ENCODE data around the gene CDHR3.
A peak's percentile ranks its signal among the peaks of the same experiment; 100 is the strongest.

The CDHR3 gene, protein sequence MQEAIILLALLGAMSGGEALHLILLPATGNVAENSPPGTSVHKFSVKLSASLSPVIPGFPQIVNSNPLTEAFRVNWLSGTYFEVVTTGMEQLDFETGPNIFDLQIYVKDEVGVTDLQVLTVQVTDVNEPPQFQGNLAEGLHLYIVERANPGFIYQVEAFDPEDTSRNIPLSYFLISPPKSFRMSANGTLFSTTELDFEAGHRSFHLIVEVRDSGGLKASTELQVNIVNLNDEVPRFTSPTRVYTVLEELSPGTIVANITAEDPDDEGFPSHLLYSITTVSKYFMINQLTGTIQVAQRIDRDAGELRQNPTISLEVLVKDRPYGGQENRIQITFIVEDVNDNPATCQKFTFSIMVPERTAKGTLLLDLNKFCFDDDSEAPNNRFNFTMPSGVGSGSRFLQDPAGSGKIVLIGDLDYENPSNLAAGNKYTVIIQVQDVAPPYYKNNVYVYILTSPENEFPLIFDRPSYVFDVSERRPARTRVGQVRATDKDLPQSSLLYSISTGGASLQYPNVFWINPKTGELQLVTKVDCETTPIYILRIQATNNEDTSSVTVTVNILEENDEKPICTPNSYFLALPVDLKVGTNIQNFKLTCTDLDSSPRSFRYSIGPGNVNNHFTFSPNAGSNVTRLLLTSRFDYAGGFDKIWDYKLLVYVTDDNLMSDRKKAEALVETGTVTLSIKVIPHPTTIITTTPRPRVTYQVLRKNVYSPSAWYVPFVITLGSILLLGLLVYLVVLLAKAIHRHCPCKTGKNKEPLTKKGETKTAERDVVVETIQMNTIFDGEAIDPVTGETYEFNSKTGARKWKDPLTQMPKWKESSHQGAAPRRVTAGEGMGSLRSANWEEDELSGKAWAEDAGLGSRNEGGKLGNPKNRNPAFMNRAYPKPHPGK

DNA sequence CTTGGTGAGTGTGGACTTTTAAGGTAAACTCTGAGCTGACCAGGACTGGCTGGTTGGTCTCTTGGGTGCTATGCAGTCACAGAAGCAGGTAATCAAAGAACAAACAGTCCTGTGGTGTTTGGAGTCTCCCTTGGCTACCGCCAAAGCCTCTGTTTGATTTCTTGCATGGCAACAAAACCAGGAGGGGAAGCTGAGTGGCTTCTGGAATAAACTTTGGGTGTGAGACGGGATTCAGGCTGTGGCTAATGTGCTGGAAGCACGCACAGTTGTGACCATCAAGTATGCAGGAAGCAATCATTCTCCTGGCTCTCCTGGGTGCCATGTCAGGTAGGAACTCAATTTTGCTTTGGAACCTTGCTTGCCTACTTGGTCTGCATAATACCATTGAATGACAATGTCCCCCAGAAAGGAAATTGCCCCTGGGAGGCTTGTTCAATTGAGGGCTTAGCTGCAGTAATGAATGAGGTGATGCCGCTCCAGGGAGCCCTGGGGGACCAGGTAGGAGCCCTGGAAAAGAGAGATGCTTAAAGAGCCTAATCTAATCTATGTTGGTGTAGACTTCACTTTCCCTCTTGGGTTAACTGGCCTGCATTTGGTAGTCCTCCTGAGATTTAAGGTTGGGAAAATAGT lies at the start of gene CDHR3:
CDHR3 (plus strand) TSS at position 227 of the 630 bp plus-strand sequence; CDS start at position 282, 55 bp downstream.
- H3K4me3 Mint-ChIP-seq, result no peak within 1 kb of the TSS
- H3K36me3 Mint-ChIP-seq, result no peaks in the 10 kb centered on the region
- H3K27me3 Mint-ChIP-seq, result no peaks in the 10 kb centered on the region
- H3K27ac Mint-ChIP-seq, result no peak within 1 kb of the TSS
- DNase-seq, result no peak
- H3K4me1 Mint-ChIP-seq, result no peaks in the 10 kb centered on the region
- no peak for ATAC-seq (replicated peaks)
- no peaks in the 10 kb centered on the region for H3K9me3 Mint-ChIP-seq

DNA sequence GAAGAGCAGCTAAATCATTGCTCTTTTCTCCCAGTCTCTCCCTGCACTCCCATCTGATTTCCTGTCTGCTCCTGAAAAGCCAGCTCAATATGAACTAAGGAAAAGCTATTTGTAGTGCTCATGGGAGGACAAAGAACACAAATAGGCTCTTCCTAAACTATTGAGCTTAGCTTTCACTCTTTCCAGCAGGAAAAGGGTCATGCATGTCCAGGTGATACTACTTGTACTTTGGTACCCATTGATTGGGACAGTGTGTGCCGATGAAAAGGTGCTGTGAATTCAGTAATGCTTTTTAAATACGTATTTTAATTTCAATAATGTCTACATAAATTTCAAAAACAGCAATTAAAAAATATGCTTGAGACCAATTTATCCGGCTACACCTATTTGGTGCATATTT lies 49.1 kb upstream of the CDHR3 start:
- no peak overlapping the region for H3K27ac Mint-ChIP-seq
- no peaks in the 10 kb centered on the region for H3K4me1 Mint-ChIP-seq
- H3K27me3 Mint-ChIP-seq, result peaks cover 4 to 15% of the 10 kb centered on the region in 2 donors
- ATAC-seq (replicated peaks), result no peak
- H3K36me3 Mint-ChIP-seq, result peaks cover 0 to 9% of the 10 kb centered on the region in 2 donors
- DNase-seq, result no peak
- H3K9me3 Mint-ChIP-seq, result peaks cover 0 to 8% of the 10 kb centered on the region in 2 donors
- no peak overlapping the region for H3K4me3 Mint-ChIP-seq

GRCh38 chr7:105916603-105917002 lies 46.5 kb upstream of the CDHR3 start:
- Mint-ChIP-seq H3K4me1 (no peaks in the 10 kb centered on the region), H3K4me3 (no peak overlapping the region), H3K36me3 (no peaks in the 10 kb centered on the region), H3K9me3 (no peaks in the 10 kb centered on the region), H3K27me3 (peaks cover 11 to 23% of the 10 kb centered on the region in 2 donors), H3K27ac (no peak overlapping the region)
- ATAC-seq (replicated peaks) (no peak), DNase-seq (no peak)

DNA sequence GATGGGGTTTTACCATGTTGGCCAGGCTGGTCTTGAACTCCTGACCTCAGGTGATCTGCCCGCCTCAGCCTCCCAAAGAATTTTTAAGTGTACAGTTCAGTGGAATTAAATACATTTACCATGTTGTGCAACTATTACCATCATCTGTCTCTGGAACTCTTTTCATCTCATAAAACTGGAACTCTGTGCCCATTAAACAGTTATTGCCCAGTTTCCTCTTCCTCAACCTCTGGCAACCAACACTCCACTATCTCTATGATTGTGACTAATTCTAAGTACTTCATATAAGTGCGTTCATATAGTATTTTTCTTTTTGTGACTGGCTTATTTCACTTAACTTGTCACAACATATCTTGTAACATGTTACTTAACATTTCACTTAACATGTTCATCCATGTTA lies 45.4 kb upstream of the CDHR3 start:
- peaks cover 11 to 23% of the 10 kb centered on the region in 2 donors for H3K27me3 Mint-ChIP-seq
- H3K4me3 Mint-ChIP-seq, result no peak overlapping the region
- no peak for DNase-seq
- H3K36me3 Mint-ChIP-seq, result no peaks in the 10 kb centered on the region
- no peak for ATAC-seq (replicated peaks)
- no peak overlapping the region for H3K27ac Mint-ChIP-seq
- H3K4me1 Mint-ChIP-seq, result no peaks in the 10 kb centered on the region
- H3K9me3 Mint-ChIP-seq, result no peaks in the 10 kb centered on the region

- Mint-ChIP-seq H3K4me3 (no peak overlapping the region), H3K36me3 (peaks cover 4% of the 10 kb centered on the region in 2 donors), H3K27ac (no peak overlapping the region), H3K4me1 (peaks cover 5 to 8% of the 10 kb centered on the region in 2 donors), H3K27me3 (peaks cover 11 to 13% of the 10 kb centered on the region in 2 donors), H3K9me3 (peaks cover 5 to 8% of the 10 kb centered on the region in 2 donors)
- DNase-seq (no peak), ATAC-seq (replicated peaks) (no peak)
Measured at GRCh38 chr7:105920766-105921165, 42.3 kb upstream of the CDHR3 start.

DNA sequence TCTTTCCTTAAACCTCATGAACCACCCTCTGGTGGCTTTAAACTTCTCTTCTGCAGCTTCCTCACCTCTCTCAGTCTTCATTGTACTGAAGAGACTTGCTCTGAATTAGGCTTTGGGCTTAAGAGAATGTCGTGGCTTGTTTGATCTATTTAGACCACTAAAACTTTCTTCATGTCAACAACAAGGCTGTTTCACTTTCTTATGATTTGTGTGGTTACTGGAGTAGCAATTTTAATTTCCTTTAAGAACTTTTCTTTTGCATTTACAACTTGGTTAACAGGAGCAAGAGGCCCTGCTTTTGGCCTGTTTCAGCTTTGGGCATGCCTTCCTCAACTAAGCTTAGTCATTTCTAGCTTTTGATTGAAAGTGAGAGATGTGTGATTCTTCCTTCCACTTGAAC lies 38.1 kb upstream of the CDHR3 start:
- ATAC-seq (replicated peaks) (peak; percentile 79 to 89), DNase-seq (no peak)
- Mint-ChIP-seq H3K27me3 (peaks cover 4 to 11% of the 10 kb centered on the region in 2 donors), H3K9me3 (peaks cover 5 to 8% of the 10 kb centered on the region in 2 donors), H3K36me3 (peaks cover 4% of the 10 kb centered on the region in 2 donors), H3K4me1 (peaks cover 5 to 8% of the 10 kb centered on the region in 2 donors), H3K27ac (no peak overlapping the region), H3K4me3 (no peak overlapping the region)

GRCh38 chr7:105926131-105926530 lies 36.9 kb upstream of the CDHR3 start:
- Mint-ChIP-seq H3K27ac (no peak overlapping the region), H3K27me3 (peaks cover 6 to 10% of the 10 kb centered on the region in 2 donors), H3K36me3 (peaks cover 4% of the 10 kb centered on the region in 2 donors), H3K4me3 (no peak overlapping the region), H3K9me3 (peaks cover 5 to 8% of the 10 kb centered on the region in 2 donors), H3K4me1 (peaks cover 5 to 8% of the 10 kb centered on the region in 2 donors)
- DNase-seq (no peak), ATAC-seq (replicated peaks) (no peak)

DNA sequence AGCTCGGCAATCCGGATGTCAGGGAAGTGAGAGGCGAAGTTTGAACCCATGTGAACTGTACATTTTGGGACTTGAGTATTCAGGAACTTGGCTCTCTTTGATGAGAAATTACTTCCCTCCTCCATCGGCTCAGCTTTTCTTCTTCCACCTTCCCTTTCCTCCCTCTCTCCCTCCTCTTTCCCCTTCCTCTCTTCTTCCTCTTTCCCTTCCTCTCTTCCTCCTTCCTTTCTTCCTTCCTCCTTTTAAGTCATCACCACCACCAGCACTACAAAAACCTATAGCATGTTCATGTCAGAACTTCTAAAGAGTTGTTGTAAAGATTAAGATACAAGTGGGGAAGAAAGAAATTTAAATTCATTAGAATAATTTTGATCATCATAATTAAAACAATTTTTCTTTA lies 31.9 kb upstream of the CDHR3 start:
- Mint-ChIP-seq H3K4me1 (peaks cover 0 to 2% of the 10 kb centered on the region in 2 donors), H3K36me3 (no peaks in the 10 kb centered on the region), H3K9me3 (no peaks in the 10 kb centered on the region), H3K27ac (no peak overlapping the region), H3K4me3 (no peak overlapping the region), H3K27me3 (peaks cover 10 to 14% of the 10 kb centered on the region in 2 donors)
- no peak for DNase-seq
- no peak for ATAC-seq (replicated peaks)

GRCh38 chr7:105932835-105933477 lies 30.1 kb upstream of the CDHR3 start:
- Mint-ChIP-seq H3K4me3 (no peak overlapping the region), H3K4me1 (peaks cover 0 to 2% of the 10 kb centered on the region in 2 donors), H3K27ac (no peak overlapping the region), H3K36me3 (no peaks in the 10 kb centered on the region), H3K27me3 (peaks cover 10 to 14% of the 10 kb centered on the region in 2 donors), H3K9me3 (no peaks in the 10 kb centered on the region)
- ATAC-seq (replicated peaks) (no peak), DNase-seq (no peak)

DNA sequence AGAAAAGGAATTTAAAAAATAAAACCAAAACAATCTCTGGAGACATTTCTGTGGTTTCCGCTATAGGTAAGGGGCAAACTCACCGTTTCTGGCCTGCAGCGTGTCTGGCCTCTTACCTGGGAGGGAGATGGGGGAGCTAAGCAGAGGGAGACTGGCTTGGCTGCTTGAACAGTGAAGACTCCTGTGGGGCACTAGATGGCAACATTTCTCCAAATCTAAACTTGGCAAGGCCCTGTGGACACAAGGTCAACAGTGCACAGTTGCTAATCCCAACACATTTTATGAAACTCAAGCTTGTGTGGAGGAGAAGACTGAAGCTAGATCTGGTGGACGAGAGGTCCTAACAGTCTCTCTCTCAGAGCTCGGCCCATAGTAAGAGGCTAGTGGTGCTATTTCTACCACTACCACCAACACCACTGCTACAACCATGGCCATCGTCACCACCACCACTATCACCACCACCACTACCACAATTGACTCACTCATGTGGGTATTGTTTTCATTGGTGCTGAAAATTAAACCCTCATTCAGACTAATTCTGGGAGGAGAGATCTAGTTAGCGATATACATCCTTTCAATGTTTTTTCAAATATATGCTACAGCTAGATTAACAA lies 28.4 kb upstream of the CDHR3 start:
- H3K27me3 Mint-ChIP-seq, result peaks cover 5 to 14% of the 10 kb centered on the region in 2 donors
- H3K27ac Mint-ChIP-seq, result no peak overlapping the region
- ATAC-seq (replicated peaks) (peak; percentile 73 to 83), DNase-seq (no peak)
- H3K36me3 Mint-ChIP-seq, result no peaks in the 10 kb centered on the region
- H3K4me3 Mint-ChIP-seq, result no peak overlapping the region
- H3K4me1 Mint-ChIP-seq, result peaks cover 0 to 2% of the 10 kb centered on the region in 2 donors
- H3K9me3 Mint-ChIP-seq, result no peaks in the 10 kb centered on the region

GRCh38 chr7:105935250-105935649 lies 27.8 kb upstream of the CDHR3 start:
- ATAC-seq (replicated peaks), result no peak
- Mint-ChIP-seq H3K9me3 (no peaks in the 10 kb centered on the region), H3K27me3 (peaks cover 0 to 9% of the 10 kb centered on the region in 2 donors), H3K36me3 (no peaks in the 10 kb centered on the region), H3K27ac (no peak overlapping the region), H3K4me1 (peaks cover 0 to 2% of the 10 kb centered on the region in 2 donors), H3K4me3 (no peak overlapping the region)
- DNase-seq, result no peak

GRCh38 chr7:105937411-105937810 lies 25.7 kb upstream of the CDHR3 start:
- Mint-ChIP-seq H3K4me1 (peaks cover 0 to 2% of the 10 kb centered on the region in 2 donors), H3K27ac (no peak overlapping the region), H3K4me3 (no peak overlapping the region), H3K27me3 (no peaks in the 10 kb centered on the region), H3K36me3 (no peaks in the 10 kb centered on the region), H3K9me3 (no peaks in the 10 kb centered on the region)
- DNase-seq, result no peak
- ATAC-seq (replicated peaks), result no peak

GRCh38 chr7:105940109-105940508 lies 23.0 kb upstream of the CDHR3 start:
- Mint-ChIP-seq H3K4me3 (no peak overlapping the region), H3K27ac (no peak overlapping the region), H3K9me3 (no peaks in the 10 kb centered on the region), H3K4me1 (no peaks in the 10 kb centered on the region), H3K36me3 (no peaks in the 10 kb centered on the region), H3K27me3 (no peaks in the 10 kb centered on the region)
- ATAC-seq (replicated peaks) (no peak), DNase-seq (no peak)

Data from stimulated activated naive B cell treated with anti-CD40 and anti-IgM and Interleukin-4, amounts not matched to agents 10 μg/mL and 1 μg/mL and 100 μg/mL, for 72 hours (primary cell).